VCaP (cell line): ENCODE measurements around the gene MARCHF9.

Experiments used
- H3K27ac ChIP-seq: fragments of 450-650 bp; 2 replicates; pipeline ENCODE4 v1.5.1; 2017
- CTCF ChIP-seq: fragments of 450-650 bp; conservative IDR thresholded peaks from 2 replicates; pipeline ENCODE4 v1.5.1; 2017; ENCODE audit warnings: mild to moderate bottlenecking, moderate library complexity

Gene MARCHF9

GRCh38 chr12:57766464-57767304 is 11.8 kb downstream of the MARCHF9 start, which contains the start of gene CYP27B1:
CYP27B1 (minus strand) TSS chr12:57767078; CDS start chr12:57767041, 37 bp downstream.
- H3K27ac ChIP-seq: peak within 1 kb of the TSS; percentile 56
- TF ChIP-seq CTCF: no peak

GRCh38 chr12:57767305-57767698 is 12.4 kb downstream of the MARCHF9 start:
- H3K27ac ChIP-seq: peak overlapping the region; percentile 56; the same call in 1 of the 2 replicates
- TF ChIP-seq CTCF: no peak

GRCh38 chr12:57767876-57768275 is 13.0 kb downstream of the MARCHF9 start:
- no peak for TF ChIP-seq CTCF

GRCh38 chr12:57769594-57769993 is 14.7 kb downstream of the MARCHF9 start:
- H3K27ac ChIP-seq: no peak overlapping the region
- TF ChIP-seq CTCF: no peak

More at GRCh38 chr12:57767876-57768275, 13.0 kb downstream of the MARCHF9 start:
- H3K27ac ChIP-seq: no peak overlapping the region

DNA sequence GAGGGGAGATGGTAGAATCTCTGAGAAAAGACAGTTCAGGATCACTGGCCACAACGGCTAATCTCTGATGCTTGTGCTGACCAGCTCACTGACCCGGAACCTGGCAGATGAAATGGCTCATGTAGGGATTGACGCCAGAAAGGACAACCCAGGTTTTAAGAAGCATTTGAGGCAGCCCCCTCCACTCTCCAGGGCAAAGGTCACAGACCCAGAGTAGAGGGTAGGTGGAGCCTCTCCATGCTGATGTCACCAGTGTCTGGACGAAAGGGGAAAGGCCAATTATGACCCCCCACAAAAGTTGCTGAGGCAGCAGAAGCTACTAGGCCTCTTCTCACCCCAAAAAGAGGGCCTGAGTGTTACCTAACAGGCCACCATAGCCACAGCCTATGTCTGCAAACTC is 15.8 kb downstream of the MARCHF9 start:
- H3K27ac ChIP-seq: peak overlapping the region; percentile 98
- no peak for TF ChIP-seq CTCF

GRCh38 chr12:57771236-57771872 is 16.5 kb downstream of the MARCHF9 start:
- peak overlapping the region; percentile 98 for H3K27ac ChIP-seq
- TF ChIP-seq CTCF: no peak

DNA sequence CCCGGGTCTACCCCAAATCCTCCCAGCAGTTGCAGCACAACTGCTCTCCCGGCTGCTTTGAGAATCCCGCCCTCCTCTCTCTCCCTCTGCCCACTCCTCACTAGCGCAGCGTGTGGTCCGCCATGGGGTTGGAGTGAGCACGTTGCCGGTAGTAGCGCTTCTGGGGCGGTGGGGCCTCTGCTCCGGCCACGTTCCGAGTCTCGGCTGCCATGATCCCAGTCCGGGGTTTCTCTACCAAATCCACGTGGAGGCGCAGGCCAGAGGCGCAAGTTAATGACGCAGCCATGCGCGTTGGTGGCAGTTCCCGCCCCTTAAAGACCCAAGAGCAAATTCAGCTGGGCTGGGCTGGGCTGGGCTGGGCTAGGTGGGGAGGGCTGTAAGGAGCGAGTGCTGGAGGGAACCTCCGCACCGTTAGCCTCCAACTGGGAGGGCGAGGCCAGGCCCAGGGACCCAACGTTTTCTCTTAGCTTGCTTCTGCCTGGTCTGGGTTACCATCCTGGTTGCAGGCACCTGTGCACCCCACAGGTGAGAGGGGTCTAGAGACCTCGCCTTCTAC is 17.0 kb downstream of the MARCHF9 start, which contains the start of gene METTL1:
METTL1 (minus strand) TSS at position 233 of the 556 bp plus-strand sequence; CDS start at position 211, 22 bp downstream.
- peak within 1 kb of the TSS; percentile 98 for H3K27ac ChIP-seq
- TF ChIP-seq CTCF: no peak
